NCI-H146 (cell line): Measurements from ENCODE around the gene SHOX.
"Not testable (repeated sequence)": the region's sequence is repeated elsewhere in the genome, so short reads cannot be mapped to it uniquely, and the experiment has no call there.

Experiments
- DNase-seq: peaks from one replicate; lab custom pipeline; 2025; lab: John Stamatoyannopoulos, UW

SHOX gene

GRCh38 chrX:637660-638481, 7.3 kb downstream of the SHOX start:
- DNase-seq = no peak

GRCh38 chrX:638482-639131, 8.0 kb downstream of the SHOX start:
- no peak for DNase-seq

GRCh38 chrX:639151-639550, 8.6 kb downstream of the SHOX start:
- DNase-seq = no peak

- DNase-seq = no peak
Observed at GRCh38 chrX:640641-641040, 10.1 kb downstream of the SHOX start.

- DNase-seq = no peak
Observed at GRCh38 chrX:641671-642435, 11.3 kb downstream of the SHOX start.

- no peak for DNase-seq
Observed at GRCh38 chrX:642436-643240, 12.0 kb downstream of the SHOX start.

GRCh38 chrX:643241-643595, 12.6 kb downstream of the SHOX start:
- no peak for DNase-seq

- no peak for DNase-seq
Observed at GRCh38 chrX:643911-644303, 13.3 kb downstream of the SHOX start.

GRCh38 chrX:644304-645281, 14.0 kb downstream of the SHOX start:
- DNase-seq = no peak

GRCh38 chrX:646228-646495, 15.6 kb downstream of the SHOX start:
- no peak for DNase-seq

GRCh38 chrX:646796-647195, 16.2 kb downstream of the SHOX start:
- DNase-seq = no peak

GRCh38 chrX:649166-649565, 18.6 kb downstream of the SHOX start:
- no peak for DNase-seq

- no peak for DNase-seq
Observed at GRCh38 chrX:650324-650723, 19.7 kb downstream of the SHOX start.

- DNase-seq = no peak
Observed at GRCh38 chrX:650811-651210, 20.2 kb downstream of the SHOX start.

- DNase-seq = not testable (repeated sequence)
Observed at GRCh38 chrX:651922-652321, 21.3 kb downstream of the SHOX start.

- no peak for DNase-seq
Observed at GRCh38 chrX:652341-652741, 21.8 kb downstream of the SHOX start.

- DNase-seq = no peak
Observed at GRCh38 chrX:653306-653705, 22.7 kb downstream of the SHOX start.

GRCh38 chrX:661154-661553, 30.6 kb downstream of the SHOX start:
- DNase-seq = no peak

- no peak for DNase-seq
Observed at GRCh38 chrX:662126-662525, 31.5 kb downstream of the SHOX start.

- no peak for DNase-seq
Observed at GRCh38 chrX:663841-664240, 33.2 kb downstream of the SHOX start.
